ENCODE data around the gene AUH.

The AUH gene

DNA sequence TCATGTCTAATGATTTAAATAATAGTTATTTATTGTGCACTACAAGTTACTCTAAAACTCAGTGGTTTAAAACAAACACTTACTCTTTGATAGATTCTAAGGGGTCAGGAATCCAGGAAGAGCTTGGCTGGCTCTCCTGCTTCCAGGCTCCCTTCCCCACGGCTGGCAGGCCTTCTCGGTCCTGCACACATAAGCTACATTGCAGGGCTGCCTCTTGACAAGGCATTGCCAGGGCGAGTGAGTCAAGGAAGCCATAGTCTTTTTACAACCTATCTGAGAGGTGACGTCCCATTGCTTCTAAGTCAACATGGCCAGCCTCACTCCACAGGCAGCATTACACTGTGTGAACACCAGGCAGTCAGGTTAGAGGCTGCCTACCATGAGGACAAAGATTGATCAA lies 119.8 kb downstream of the AUH start:
- DNase-seq, result no peak

DNA sequence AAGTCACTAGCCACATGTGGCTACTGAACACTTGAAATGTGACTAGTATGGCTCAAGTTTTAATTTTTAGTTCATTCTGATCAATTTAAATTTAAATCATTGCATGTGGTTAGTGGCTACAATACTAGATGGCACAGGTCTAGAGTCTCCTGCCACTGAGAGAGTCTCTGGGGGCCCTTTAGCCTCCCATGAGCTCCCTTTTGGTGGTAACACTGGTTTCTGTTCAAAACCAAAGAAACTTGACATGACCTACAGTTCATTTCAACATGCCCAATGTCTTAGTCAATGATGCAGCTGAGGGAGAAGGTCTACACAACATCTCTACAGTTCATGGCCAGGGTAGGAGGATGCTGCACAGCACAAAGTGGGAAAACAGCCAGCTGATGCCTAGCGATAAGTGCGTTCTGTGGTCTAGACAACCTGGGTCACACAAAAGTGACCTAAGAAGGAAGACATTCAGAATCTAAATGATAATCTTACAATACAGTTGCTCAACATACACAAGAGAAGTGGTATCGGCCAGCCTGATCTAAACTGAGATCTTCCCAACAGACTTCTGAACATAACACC lies 121.0 kb downstream of the AUH start:
- no peak for DNase-seq

DNA sequence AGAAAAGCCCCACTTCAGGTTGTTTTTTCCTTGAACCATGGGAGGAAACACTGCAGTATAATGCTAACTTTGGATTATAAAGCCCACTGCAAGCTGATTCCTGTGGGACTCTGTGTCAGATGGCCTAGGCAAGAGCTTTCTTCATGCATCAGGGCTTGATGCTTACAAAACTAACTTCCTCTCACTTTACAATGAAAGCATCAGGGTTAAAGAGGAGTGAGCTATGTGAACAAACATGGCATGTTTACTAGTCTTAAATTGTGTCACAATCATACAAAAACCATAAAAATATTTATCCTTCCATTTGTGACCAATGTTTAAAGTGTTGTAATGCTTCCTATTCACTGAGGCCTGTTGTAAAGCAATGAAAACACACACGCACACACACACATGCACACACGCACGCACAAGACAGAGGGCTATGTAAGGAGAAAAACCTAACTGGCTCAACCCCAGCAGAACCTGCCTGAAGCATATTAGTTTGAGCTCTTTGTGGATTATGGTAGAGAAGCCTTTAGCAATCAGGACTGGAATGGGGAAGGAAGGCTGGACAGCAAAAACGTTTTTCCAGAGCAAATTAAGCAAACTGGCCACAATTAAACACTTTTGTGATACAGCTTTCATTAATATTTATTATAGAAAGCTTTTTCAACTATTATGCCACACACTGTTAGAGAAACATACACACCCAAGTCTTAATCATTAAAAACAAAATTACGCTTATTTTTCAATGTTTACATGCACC lies 122.2 kb downstream of the AUH start:
- DNase-seq, result no peak

DNA sequence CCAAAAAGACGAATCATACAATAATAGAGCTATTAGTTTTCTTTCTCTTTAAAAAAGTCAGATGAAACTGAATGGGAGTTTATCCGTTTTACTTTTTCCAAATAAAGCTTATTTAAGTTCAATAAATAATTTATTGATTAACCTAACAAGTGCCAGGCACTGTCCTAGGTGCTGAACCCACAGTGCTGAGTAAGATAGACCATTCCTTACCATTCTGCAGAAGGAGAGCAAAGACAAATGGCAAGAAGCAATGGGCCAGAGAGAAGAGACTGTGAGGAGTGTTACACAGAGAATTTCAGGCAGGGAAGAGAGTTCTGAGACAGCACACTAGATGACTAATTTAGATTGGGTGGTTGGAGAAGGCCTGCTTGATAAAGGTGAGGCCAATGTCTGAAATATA lies 127.2 kb downstream of the AUH start:
- no peak for DNase-seq

DNA sequence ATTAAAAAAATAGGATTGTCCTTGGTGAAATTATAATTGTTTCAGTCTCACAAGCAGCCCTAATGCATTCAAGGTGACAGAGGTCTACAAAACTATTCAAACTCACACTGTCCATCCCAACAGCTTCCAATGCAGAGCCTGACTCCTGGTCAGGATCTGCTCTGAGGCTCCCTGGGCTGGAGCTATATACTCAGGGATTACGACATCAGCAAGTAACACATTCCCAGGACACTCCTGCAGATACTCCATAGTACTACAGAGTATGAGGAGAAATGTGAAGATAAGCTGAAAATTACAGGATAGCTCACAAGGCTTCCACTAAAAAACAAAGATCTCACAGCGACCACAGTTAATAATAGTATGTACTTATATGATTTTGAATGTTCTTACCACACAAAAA lies 130.1 kb downstream of the AUH start:
- no peak for DNase-seq

DNA sequence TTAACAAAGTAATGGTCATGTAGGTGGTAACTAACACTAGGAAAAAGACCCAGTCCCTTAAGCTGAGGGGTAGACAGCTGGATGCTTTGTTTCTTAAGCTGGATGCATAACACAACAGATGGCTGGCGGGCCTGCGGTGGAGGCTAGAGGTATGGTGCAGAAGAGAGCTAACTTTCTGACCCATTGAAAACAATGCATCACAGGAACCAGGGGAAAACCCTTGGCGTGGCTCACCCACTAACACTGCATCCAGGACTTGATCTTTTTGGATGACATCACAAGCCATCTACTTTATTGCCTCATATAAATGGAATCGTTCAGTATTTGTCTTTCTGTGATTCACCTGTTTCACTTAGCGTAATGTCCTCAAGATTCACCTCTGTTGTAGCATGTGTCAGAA lies 138.7 kb downstream of the AUH start:
- no peak for DNase-seq

DNA sequence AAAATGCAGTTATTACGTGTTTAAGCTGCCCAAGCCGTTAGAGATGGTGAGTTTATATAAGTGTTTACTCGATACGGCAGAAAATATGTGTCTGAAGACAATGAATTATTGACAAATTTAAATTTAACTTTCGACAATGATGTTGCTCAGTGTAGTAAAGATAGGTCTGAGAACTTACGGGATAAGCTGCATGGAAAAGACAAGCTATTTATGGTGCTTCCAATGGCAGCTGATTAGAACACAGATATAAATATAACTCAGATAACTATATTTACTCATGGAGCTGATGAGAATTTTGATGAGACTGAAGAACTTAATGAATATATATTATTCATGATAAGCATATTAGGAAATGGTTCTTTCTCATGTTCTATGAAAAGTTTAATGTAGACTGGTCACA lies 139.3 kb downstream of the AUH start:
- no peak for DNase-seq

DNA sequence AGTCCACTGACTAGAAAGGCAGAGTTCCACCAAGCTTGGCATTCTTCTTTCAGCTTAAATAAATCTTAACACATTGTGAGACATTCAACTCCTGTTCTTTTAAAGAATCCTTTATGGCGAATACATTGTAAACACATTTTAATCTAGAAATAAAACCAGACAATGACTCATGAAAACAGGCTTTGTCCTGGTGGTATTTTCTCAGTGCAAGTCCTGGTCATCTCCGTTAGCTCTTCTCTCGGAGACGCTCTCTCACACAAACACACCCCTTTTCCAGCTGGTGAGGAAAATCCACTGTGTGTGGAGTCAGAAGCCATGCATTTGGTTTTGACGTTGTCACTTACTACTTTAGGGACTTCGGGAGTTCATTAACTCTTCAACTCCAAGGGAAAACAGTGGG lies 140.4 kb downstream of the AUH start:
- no peak for DNase-seq

DNA sequence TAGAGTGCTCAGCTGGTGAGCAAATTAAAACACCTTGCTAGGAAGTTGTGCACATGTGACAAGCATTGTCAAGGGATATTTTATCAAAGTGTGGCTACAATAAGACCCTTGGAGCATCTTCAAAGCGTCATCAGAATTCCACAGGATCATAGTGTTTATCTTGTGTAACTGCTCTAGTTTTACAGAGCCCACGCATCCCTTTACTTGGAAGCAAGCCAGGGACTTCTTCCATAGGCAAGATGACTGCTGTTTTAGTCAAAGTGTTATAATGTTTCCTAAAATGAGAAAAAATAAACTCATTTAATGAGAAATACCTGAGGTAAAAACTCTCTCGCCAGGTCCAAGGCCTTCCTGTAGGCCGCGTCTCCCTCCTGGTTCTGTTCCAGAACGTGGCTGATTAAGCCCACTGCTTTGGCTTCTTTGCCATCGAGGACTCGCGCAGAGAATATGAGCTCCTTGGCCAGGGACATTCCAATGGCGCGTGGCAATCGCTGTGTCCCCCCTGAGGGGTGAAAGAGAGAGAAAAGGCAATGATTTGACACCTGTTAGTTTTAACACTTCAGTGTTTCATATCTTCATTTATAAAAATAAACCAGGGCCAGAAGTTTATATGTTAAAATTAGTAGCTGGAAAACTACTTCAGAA lies 141.1 kb downstream of the AUH start:
- no peak for DNase-seq

DNA sequence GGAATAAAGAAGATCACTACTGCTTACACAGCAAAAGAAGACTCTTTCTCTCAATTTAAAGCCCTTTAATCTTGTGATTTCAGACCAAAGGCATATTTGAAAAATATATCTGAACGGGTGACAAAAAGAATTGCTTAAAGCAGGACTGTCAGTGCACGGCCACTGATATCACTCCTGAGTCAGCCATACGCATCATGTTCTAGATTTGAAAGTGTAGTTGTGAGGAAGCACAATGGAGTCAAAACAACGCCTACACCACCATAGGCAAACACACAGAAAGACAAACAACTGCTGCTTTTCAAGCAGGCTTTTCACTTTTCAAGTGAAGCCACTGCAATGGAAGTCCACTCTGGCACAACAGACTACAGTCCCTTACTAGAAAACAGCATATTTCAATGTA lies 141.7 kb downstream of the AUH start:
- DNase-seq, result no peak

DNA sequence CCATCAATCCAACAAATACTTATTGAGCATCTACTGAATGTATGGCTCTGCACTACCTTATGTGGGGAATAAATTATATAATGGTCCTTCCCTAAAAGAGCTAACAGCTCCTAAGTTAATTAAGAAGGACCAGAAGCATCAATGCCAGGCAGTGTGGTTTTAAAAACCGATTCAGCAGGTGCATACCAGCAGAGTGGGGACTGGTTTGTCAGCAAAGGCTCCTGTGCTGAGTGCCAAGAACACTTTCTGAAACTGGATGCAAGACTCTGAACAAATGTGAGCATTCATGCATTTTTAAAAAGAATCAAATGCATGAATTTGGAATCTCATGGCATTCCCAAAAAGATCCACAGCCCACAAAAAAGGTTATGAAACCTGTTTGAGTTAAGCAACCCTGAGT lies 142.2 kb downstream of the AUH start:
- DNase-seq, result no peak

DNA sequence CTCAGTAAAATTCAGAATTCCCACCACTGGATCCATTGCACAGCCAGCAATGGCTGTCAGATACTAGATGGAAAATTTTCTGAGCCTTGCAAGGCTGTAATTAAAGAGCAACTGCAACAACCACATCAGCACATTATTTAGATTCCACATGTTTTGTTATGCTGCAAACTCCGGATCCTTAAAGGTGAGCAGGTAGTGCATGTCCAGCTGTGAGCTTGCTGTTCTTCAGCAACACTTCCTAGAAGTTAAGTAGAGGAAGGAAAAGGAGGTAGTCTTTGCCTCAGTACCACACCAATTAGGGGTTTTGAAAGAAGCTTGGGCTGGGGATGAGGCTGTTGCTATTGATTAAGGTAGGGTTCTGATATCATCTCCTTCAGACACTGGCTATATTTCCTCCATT lies 144.3 kb downstream of the AUH start:
- DNase-seq, result no peak

DNA sequence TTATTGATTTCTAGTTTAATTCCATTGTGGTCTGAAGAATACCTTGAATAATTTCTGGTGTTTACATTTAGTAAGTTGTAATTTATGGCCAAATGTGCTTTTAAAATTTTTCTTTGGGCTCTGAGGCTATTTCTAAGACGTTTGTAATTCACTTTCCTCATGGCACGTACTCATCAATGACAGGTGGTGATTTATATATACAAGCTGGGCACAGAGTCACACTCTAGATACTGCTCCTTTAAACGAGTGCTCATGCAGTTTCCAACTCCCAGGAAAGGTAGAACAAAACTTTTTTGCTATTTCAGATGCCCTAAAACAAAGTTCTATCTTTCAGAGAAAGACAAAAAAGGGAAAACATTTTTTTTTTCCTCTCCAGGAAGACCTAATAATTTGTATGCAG lies 146.9 kb downstream of the AUH start:
- no peak for DNase-seq

DNA sequence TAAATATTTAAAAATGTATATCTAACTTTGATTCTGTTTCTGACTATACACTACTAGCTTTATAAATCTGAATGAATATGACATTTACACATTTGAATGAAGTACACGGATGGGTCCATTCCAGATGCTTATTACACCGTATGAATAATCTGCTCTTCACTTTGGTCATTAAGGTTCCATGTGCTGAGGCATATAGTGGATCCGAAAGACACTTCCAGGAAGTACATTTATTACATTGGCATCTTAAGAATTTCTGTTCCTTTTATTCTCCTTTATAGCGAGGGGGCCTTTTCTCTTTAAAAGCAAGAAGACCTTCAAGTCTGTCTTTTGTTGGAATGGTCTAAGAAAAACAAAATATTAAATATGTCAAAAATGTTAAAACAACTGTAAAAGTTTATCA lies 147.6 kb downstream of the AUH start:
- no peak for DNase-seq

DNA sequence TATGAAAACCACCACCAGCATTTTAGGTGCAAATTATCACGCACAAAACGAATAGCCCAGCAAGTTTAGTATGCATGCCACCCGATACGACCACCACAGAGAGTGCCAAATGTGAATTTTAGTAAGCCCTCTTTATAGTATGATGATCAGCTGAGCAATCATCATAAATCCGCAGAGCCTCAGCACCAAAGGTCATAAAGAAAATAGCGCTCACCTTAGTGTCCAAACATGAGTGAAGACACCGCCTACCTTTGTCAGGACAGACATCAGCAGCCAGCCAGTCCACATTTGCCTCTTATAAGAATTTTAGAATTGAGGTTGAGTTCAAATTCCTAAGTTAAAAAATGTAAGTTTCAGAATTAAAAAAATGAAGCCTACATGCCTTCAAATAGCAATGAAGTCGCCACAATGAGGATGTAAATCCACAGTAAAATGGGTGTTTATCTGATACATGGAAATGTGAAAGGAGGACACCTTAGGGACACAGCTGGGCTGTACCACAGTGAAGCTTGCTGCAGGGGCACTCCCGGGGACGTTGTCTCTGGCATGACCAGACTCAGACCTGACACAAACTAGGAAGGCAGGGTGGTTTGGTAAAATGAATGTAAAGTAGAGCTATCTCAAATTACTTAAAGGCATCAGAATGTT lies 149.0 kb downstream of the AUH start:
- DNase-seq, result no peak

DNA sequence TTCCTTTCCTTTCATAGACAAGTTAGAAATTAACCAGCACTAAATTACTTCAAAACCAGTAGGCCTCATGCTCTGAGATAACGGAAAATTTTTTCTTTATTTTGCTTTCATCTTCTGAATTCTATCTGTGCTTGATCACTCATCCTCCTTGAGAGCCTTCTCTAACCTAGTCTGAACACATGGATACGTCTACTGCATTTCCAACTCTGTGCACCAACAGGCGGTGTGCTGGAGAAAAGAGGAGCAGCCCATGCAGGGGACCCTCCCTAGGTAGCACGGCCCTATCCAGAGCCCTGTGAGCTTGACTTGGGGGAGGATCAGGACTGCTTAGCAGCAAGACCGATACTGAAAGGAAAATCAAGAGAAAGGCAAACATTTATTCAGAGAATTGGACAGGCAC lies 149.8 kb downstream of the AUH start:
- peak in 1 of 2 donors; percentile 20 for DNase-seq

DNA sequence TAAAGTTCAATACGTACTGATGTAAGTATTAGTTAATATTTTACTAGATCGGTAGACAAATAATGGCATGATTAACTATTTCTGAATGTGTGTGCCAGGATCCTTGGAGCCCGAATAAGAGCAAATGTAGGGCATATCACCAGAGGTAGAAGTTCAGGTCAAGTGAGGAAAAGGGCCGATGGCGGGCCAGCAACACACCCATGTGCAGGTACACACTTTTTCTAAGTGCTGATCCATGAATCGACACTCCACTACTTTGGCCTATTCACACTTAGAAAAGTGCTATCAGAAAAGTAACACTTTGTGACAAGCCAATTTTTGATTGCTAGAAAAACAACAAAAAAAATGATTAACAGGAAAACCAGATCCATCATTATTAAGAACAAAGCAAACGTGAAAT lies 150.3 kb downstream of the AUH start:
- DNase-seq, result peak in 1 of 2 donors; percentile 34

DNA sequence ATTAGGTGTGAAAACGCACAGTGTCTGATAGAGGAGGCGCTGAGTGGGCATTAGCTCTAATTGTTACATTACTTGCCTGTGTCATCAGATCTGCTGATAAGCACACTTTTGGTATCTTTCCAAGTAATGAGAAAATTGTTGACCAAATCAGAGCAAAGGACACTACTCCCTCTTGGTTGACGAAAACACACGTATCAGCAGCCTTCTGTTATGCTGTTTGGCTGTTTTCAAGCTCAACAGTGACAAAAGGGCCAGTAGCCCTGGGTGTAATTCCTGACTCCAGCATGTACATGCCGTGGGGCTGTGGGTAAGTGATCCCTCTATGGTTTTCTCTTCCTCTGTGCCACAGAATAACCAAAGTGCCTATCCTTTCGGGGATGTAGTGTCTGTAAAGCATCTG lies 151.4 kb downstream of the AUH start:
- no peak for DNase-seq

DNA sequence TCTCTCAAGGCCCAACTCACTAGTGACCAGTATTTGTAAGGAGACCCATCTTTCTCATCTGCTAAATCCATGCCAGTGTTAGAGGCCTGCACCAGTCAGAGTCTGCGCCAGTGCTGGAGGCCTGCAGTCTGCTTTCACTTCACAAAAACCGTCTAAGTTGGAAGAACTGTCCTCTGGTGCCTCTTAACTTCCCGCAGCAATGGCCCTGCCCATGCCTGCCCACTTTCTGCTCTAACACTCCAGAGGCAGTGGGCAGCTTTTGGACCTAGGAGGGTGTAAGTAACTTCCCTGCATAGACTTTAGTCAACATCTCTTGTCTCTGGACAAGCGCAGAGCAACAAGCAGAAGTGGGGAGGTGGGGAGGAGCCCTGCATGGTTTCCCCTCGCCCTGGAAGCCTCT lies 152.9 kb downstream of the AUH start:
- DNase-seq, result peak in 1 of 2 donors; percentile 27

DNA sequence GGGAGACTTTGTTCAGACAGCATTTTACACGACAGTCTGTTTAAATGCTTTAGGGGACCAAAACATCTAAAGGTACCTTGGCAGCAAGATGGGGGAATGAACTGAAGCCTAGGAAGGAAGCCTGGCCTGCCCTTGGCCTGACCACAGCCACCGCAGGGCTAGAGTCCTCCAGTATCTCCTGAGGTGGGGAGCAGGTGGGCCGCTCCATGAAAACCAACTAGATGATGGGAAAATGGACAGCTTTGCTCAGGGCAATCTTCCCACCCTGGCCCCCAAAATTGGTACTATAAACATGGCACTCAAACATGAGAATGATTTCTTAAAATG lies 153.3 kb downstream of the AUH start:
- no peak for DNase-seq

DNA sequence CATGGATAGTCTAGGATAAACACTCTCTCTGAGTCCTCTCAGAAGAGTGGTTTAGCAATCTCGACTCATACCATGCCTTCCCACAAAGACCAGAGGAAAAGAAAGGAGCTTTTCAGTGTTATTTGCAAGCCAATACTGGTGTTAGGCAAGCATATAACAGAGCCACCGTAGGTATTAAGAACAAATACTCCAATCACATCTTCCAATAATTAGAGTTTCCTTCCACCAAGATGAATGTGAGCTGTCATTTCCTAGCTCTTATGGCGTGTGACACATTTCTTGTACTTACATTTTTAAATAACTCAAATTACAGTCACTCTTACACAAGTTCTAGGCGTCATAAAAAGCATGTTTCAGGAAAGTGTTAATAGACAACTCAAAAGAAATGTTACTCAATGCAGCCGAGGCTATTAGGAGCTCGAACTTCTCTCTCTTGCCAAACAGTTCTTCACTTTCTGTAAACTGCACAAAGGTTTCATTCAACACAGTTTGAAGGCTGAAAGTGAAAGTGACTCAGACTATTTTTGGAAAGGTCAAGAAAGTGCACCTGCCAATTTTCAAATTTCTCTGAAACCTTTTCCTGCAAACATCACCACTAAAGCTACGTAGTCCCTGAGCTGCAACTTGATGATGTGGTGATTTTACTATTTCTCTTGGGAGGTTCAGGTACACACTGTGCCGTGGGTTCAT lies 153.8 kb downstream of the AUH start:
- peak; percentile 53 to 60 for DNase-seq

DNA sequence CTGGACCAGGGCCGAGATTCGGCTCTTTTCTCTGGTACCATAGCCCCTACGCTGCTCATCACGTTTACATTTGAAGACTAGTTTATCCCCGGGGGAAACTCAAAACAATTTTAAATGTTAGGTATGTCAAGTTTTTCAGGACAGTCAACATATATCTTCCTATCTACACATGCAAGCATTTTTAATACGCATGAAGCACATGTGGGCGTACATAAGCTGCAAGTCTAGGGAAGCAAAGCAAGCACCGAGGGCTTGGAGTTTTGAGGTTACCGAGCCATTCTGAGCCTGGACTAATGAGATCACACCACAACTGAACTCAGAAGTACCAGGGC lies 154.4 kb downstream of the AUH start:
- no peak for DNase-seq

DNA sequence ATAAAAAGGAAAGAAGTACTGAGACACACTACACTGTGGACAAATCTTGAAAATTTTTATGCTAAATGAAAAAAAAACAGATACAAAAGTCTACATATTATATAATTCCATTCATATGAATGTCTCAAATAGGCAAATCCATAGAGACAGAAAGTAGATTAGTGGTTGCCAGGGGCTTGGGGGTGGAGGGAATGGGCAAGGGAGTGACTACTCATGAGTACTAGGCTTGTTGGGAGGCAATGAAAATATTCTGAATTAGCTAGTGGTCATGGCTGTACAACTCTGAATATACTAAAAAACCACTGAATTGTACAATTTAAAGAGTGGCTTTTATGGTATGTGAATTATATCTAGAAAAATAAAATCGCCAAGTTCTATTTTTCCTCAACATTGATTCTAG lies 154.9 kb downstream of the AUH start:
- DNase-seq, result no peak

DNA sequence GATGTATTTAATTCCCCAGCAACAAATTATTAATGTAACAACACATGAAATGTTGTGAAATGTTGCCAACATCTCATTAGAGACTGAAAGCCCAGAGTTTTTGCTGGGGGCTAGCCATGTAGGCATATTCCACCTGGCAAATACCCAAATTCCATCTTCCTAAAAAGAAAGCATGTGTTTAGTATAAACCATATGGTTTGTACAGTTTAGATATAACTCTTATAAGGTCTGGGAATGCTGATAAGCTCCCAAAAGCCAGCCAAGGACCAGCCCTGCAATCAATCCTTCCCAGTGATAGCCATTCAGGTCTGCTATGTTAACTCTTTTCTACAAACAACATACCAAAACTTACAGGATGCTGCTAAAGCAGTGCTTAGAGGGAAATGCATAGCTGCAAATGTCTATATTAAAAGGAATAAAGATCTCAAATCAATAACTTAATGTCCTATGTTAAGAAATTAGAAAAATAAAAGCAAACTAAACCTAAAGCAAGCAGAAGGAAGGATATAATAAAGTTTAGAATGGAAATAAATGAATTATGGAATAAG lies 158.9 kb downstream of the AUH start:
- no peak for DNase-seq

All from CD4-positive, alpha-beta T cell treated with Interferon alpha-2 for 1 hour (primary cell).